ENCODE measurements around the gene BLM. TPM values are rescaled to one million over a fixed set of nuclear protein-coding genes. Genes with fewer than 3 reads are reported as not detected.

BLM gene
- polyA plus RNA-seq, 2 of the 4 experiments (the other 2 are of a cell fraction) = 10.5 to 15.2 TPM

GRCh38 chr15:90851114-90851513 lies 134.0 kb downstream of the BLM start:
- no peak overlapping the region for H3K4me2 ChIP-seq
- WGBS (ENCODE audit: missing lambda C conversion rate) = 84% methylated on average over 6 of the region's 6 CpGs
- H3K4me1 ChIP-seq = no peaks in the 10 kb centered on the region
- H3K27ac ChIP-seq = no peak overlapping the region
- ChIA-PET POLR2A (no interaction called here), CTCF (interaction anchor here (0.9 to 1.9 kb wide), 4 partner anchors 8 to 81 kb away, joined by 3 to 8 read pairs (median 4); partner anchors contain the start of gene HDDC3)
- no peak for ATAC-seq
- no peak overlapping the region for H3K4me3 ChIP-seq
- H3K9me3 ChIP-seq = no peaks in the 10 kb centered on the region
- TF ChIP-seq TP53 (CRISPR knock-in tag; IDR thresholded peaks at IDR 0.05) = no peak
- no peak for DNase-seq (ENCODE audit: low read depth in 1 of 2, low spot score in 1 of 2)
- no peak for FAIRE-seq

- FAIRE-seq (no peak), ATAC-seq (no peak; a peak in 1 of 6 replicates), DNase-seq (ENCODE audit: low read depth in 1 of 2, low spot score in 1 of 2) (no peak)
- Histone ChIP-seq H3K27ac (no peak overlapping the region), H3K9me3 (no peaks in the 10 kb centered on the region), H3K4me1 (no peaks in the 10 kb centered on the region), H3K4me2 (no peak overlapping the region), H3K4me3 (no peak overlapping the region)
- ChIA-PET POLR2A (no interaction called here), CTCF (interaction anchor here (0.6 to 1.5 kb wide), 7 partner anchors 9 to 204 kb away, joined by 3 to 6 read pairs (median 3); no protein-coding TSS in a partner anchor)
- 81% methylated on average over 5 of the region's 5 CpGs for WGBS (ENCODE audit: missing lambda C conversion rate)
- TF ChIP-seq, protein P1, sequence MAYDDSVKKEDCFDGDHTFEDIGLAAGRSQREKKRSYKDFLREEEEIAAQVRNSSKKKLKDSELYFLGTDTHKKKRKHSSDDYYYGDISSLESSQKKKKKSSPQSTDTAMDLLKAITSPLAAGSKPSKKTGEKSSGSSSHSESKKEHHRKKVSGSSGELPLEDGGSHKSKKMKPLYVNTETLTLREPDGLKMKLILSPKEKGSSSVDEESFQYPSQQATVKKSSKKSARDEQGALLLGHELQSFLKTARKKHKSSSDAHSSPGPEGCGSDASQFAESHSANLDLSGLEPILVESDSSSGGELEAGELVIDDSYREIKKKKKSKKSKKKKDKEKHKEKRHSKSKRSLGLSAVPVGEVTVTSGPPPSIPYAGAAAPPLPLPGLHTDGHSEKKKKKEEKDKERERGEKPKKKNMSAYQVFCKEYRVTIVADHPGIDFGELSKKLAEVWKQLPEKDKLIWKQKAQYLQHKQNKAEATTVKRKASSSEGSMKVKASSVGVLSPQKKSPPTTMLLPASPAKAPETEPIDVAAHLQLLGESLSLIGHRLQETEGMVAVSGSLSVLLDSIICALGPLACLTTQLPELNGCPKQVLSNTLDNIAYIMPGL (CRISPR knock-in tag; IDR thresholded peaks at IDR 0.05; ENCODE audit: borderline replicate concordance) = no peak
- TF ChIP-seq MYC (IDR thresholded peaks at IDR 0.05; ENCODE audit: borderline replicate concordance, low read length) = no peak
- no peak for TF ChIP-seq HOXB5 (CRISPR knock-in tag; IDR thresholded peaks at IDR 0.05)
- no peak for TF ChIP-seq CBX8 (IDR thresholded peaks at IDR 0.05)
- TF ChIP-seq USF2 (IDR thresholded peaks at IDR 0.05) = no peak
Observed at GRCh38 chr15:90851940-90852339, 134.8 kb downstream of the BLM start.

- POLR2A ChIA-PET = no interaction called here
- no peak for FAIRE-seq
Observed at GRCh38 chr15:90855139-90855538, 138.0 kb downstream of the BLM start.

GRCh38 chr15:90857337-90857736 lies 140.2 kb downstream of the BLM start:
- Histone ChIP-seq H3K4me1 (peaks cover 30% of the 10 kb centered on the region), H3K4me3 (no peak overlapping the region), H3K9me3 (no peaks in the 10 kb centered on the region), H3K4me2 (no peak overlapping the region), H3K27ac (no peak overlapping the region)
- no peak for DNase-seq (ENCODE audit: low read depth in 1 of 2, low spot score in 1 of 2)
- FAIRE-seq = no peak
- no peak for ATAC-seq
- ChIA-PET POLR2A (no interaction called here), CTCF (interaction anchor here (0.6 to 4.4 kb wide), 7 partner anchors 10 to 74 kb away, joined by 3 to 20 read pairs (median 4); partner anchors contain the start of gene FES)
- 84% methylated on average over 8 of the region's 8 CpGs for WGBS (ENCODE audit: missing lambda C conversion rate)
- TF ChIP-seq, protein P2, sequence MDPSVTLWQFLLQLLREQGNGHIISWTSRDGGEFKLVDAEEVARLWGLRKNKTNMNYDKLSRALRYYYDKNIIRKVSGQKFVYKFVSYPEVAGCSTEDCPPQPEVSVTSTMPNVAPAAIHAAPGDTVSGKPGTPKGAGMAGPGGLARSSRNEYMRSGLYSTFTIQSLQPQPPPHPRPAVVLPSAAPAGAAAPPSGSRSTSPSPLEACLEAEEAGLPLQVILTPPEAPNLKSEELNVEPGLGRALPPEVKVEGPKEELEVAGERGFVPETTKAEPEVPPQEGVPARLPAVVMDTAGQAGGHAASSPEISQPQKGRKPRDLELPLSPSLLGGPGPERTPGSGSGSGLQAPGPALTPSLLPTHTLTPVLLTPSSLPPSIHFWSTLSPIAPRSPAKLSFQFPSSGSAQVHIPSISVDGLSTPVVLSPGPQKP (IDR thresholded peaks at IDR 0.05; ENCODE audit: low read depth, low read length) = no peak
- TF ChIP-seq MAFK (IDR thresholded peaks at IDR 0.05; ENCODE audit: partially characterized antibody) (no peak), CHD4 (IDR thresholded peaks at IDR 0.05; ENCODE audit: borderline replicate concordance) (no peak), JUN (IDR thresholded peaks at IDR 0.05) (no peak), ZC3H11A (IDR thresholded peaks at IDR 0.05) (no peak), FOSL2 (IDR thresholded peaks at IDR 0.05) (no peak), FOSL2 (CRISPR knock-in tag; IDR thresholded peaks at IDR 0.05) (no peak), MYC (IDR thresholded peaks at IDR 0.05; ENCODE audit: borderline replicate concordance, low read length) (no peak), CEBPB (IDR thresholded peaks at IDR 0.05) (no peak), POLR2AphosphoS2 (conservative IDR thresholded peaks at IDR 0.05; ENCODE audit: low read length) (no peak)

More at GRCh38 chr15:90855139-90855538, 138.0 kb downstream of the BLM start:
- Histone ChIP-seq H3K4me3 (no peak overlapping the region), H3K4me2 (no peak overlapping the region), H3K9me3 (no peaks in the 10 kb centered on the region), H3K27ac (no peak overlapping the region; a peak in 1 of 6 replicates), H3K4me1 (peaks cover 10% of the 10 kb centered on the region)
- ATAC-seq = peak in 1 of 2 experiments; percentile 3; a peak in 1 of 6 replicates
- WGBS (ENCODE audit: missing lambda C conversion rate) = 81% methylated on average over 9 of the region's 9 CpGs
- no peak for DNase-seq (ENCODE audit: low read depth in 1 of 2, low spot score in 1 of 2)
- CTCF ChIA-PET = interaction anchor here (0.6 kb wide), 1 partner anchor 38 kb away, joined by 3 read pairs; no protein-coding TSS in a partner anchor
- TF ChIP-seq MAFK (IDR thresholded peaks at IDR 0.05; ENCODE audit: partially characterized antibody) = no peak
